ENCODE data around the gene TTC16. TPM values are rescaled to one million over a fixed set of nuclear protein-coding genes. Genes with fewer than 3 reads are reported as not detected.

The TTC16 gene
- total and polyA plus RNA-seq, 7 donors = 0.15 TPM; not detected in 6

- Histone ChIP-seq H3K4me3 (no peak overlapping the region), H3K9me3 (no peaks in the 10 kb centered on the region), H3K4me1 (peaks cover 0 to 14% (median 13%) of the 10 kb centered on the region in 4 donors), H3K27ac (no peak overlapping the region), H3K36me3 (no peaks in the 10 kb centered on the region), H3K27me3 (peaks cover 16 to 59% (median 45%) of the 10 kb centered on the region in 3 donors)
- DNase-seq = no peak
- TF ChIP-seq POLR2A (IDR thresholded peaks at IDR 0.05) (no peak), EP300 (IDR thresholded peaks at IDR 0.05) (no peak), POLR2AphosphoS5 (IDR thresholded peaks at IDR 0.05) (no peak), CTCF (IDR thresholded peaks at IDR 0.05) (no peak)
- WGBS, 2 donors = 16 to 63% methylated on average over 10 of the region's 10 CpGs
- intact Hi-C loops (cut with DNase I) = no loop called here
Observed at GRCh38 chr9:127751269-127752054, 35.6 kb downstream of the TTC16 start.

- intact Hi-C loops (cut with DNase I) = no loop called here
- no peak for DNase-seq
- Histone ChIP-seq H3K27me3 (peaks cover 16 to 74% (median 45%) of the 10 kb centered on the region in 3 donors), H3K27ac (no peak overlapping the region), H3K9me3 (no peaks in the 10 kb centered on the region), H3K4me3 (no peak overlapping the region), H3K4me1 (peaks cover 0 to 14% (median 13%) of the 10 kb centered on the region in 4 donors), H3K36me3 (no peaks in the 10 kb centered on the region)
- TF ChIP-seq EP300 (IDR thresholded peaks at IDR 0.05) = no peak
- TF ChIP-seq CTCF (IDR thresholded peaks at IDR 0.05) = no peak
- TF ChIP-seq POLR2AphosphoS5 (IDR thresholded peaks at IDR 0.05) = no peak
- no peak for TF ChIP-seq POLR2A (IDR thresholded peaks at IDR 0.05)
- WGBS, 2 donors = 45 to 80% methylated on average over 8 of the region's 8 CpGs
Observed at GRCh38 chr9:127753148-127753547, 37.3 kb downstream of the TTC16 start.

- intact Hi-C loops (cut with DNase I) = no loop called here
- WGBS, 2 donors = 53 to 72% methylated on average over 8 of the region's 8 CpGs
- no peaks in the 10 kb centered on the region for H3K9me3 ChIP-seq
- no peaks in the 10 kb centered on the region for H3K36me3 ChIP-seq
- H3K4me3 ChIP-seq = no peak overlapping the region
- TF ChIP-seq CTCF (IDR thresholded peaks at IDR 0.05) = no peak
- no peak for TF ChIP-seq EP300 (IDR thresholded peaks at IDR 0.05)
- no peak for TF ChIP-seq POLR2A (IDR thresholded peaks at IDR 0.05)
- no peak for TF ChIP-seq POLR2AphosphoS5 (IDR thresholded peaks at IDR 0.05)
- peaks cover 16 to 79% (median 45%) of the 10 kb centered on the region in 3 donors for H3K27me3 ChIP-seq
- DNase-seq = no peak
- H3K27ac ChIP-seq = no peak overlapping the region
- peaks cover 0 to 14% (median 13%) of the 10 kb centered on the region in 4 donors for H3K4me1 ChIP-seq
Observed at GRCh38 chr9:127753622-127754021, 37.7 kb downstream of the TTC16 start.

GRCh38 chr9:127754099-127755060, 38.5 kb downstream of the TTC16 start:
- no peak for DNase-seq
- peaks cover 0 to 14% (median 13%) of the 10 kb centered on the region in 4 donors for H3K4me1 ChIP-seq
- intact Hi-C loops (cut with DNase I) = no loop called here
- H3K4me3 ChIP-seq = no peak overlapping the region
- TF ChIP-seq CTCF (IDR thresholded peaks at IDR 0.05) (no peak), POLR2A (IDR thresholded peaks at IDR 0.05) (no peak), POLR2AphosphoS5 (IDR thresholded peaks at IDR 0.05) (no peak), EP300 (IDR thresholded peaks at IDR 0.05) (no peak)
- H3K36me3 ChIP-seq = no peaks in the 10 kb centered on the region
- H3K9me3 ChIP-seq = no peaks in the 10 kb centered on the region
- WGBS, 2 donors = 17 to 57% methylated on average over 86 of the region's 86 CpGs
- H3K27me3 ChIP-seq = peaks cover 16 to 79% (median 49%) of the 10 kb centered on the region in 3 donors
- H3K27ac ChIP-seq = no peak overlapping the region

Measured in sigmoid colon (tissue), 7 donors.